B cell (primary cell): ENCODE measurements around the gene DENND1A. TPM values are rescaled to one million over a fixed set of nuclear protein-coding genes. Genes with fewer than 3 reads are reported as not detected.

Experiments used
- ATAC-seq: fragments of 200-7000 bp; cut with Tn5 transposase; one replicate; pipeline ENCODE4 v1.10.0; 2021; ENCODE audit warnings: low read depth, mild to moderate bottlenecking, moderate number of reproducible peaks, moderate library complexity
- CTCF ChIA-PET: fragments of 350-600 bp; sonication (Branson Sonifier 250); formaldehyde crosslinking; loops from one replicate; lab custom pipeline; 2021; ENCODE audit warnings: antibody characterized with exemption, inconsistent platforms; lab: Charles Lee
- POLR2A ChIA-PET: fragments of 350-600 bp; sonication (Branson Sonifier 250); formaldehyde crosslinking; loops from one replicate; lab custom pipeline; 2021; ENCODE audit warnings: antibody characterized with exemption; lab: Charles Lee
- DNase-seq: peaks from one replicate; pipeline ENCODE4 v3.0.0; 2013
- H2AFZ ChIP-seq: 2 replicates; pipeline ENCODE4 v1.6.1; 2012; ENCODE audit warnings: mild to moderate bottlenecking, low read depth, low read length; ENCODE audit not compliant: insufficient read depth, poor library complexity, severe bottlenecking
- H3K27ac ChIP-seq, 2 donors: 1 replicate in 1 of 2; 2 replicates in 1 of 2; pipeline ENCODE4 v1.5.1; 2012 to 2013; ENCODE audit warnings: low read length in 2 of 2, mild to moderate bottlenecking in 2 of 2, moderate library complexity in 1 of 2
- H3K27me3 ChIP-seq, 4 experiments: fragments of 200-600 bp in 1 of 4; sonication (generic) in 1 of 4; replicated peaks in 1 of 4; 1 replicate in 2 of 4; 2 replicates in 2 of 4; pipeline versions ENCODE4 v1.6.1 to v1.7.0; 2013 to 2016; ENCODE audit warnings: low read length in 3 of 4, mild to moderate bottlenecking in 2 of 4, mixed read lengths in 1 of 4, moderate library complexity in 1 of 4; ENCODE audit not compliant: insufficient read depth in 4 of 4, control insufficient read depth in 3 of 4; ENCODE audit errors: control extremely low read depth in 1 of 4
- H3K36me3 ChIP-seq, 2 experiments: replicated peaks in 1 of 2; 1 replicate in 1 of 2; 2 replicates in 1 of 2; pipeline versions ENCODE4 v1.6.1 to v1.7.1; 2013; ENCODE audit warnings: low read length in 1 of 2; ENCODE audit not compliant: insufficient read depth in 2 of 2, control insufficient read depth in 1 of 2; ENCODE audit errors: control extremely low read depth in 1 of 2, extremely low read depth in 1 of 2
- H3K4me1 ChIP-seq, 2 donors: fragments of 200-600 bp in 1 of 2; sonication (generic) in 1 of 2; 1 replicate in 1 of 2; 2 replicates in 1 of 2; pipeline versions ENCODE4 v1.5.1 to v1.6.1; 2013 to 2017; ENCODE audit warnings: low read length in 2 of 2; ENCODE audit not compliant: control insufficient read depth in 2 of 2, insufficient read depth in 2 of 2
- H3K4me2 ChIP-seq: replicated peaks from 2 replicates; pipeline ENCODE3; 2012; ENCODE audit warnings: mild to moderate bottlenecking, low read depth, low read length; ENCODE audit not compliant: poor library complexity, severe bottlenecking
- H3K4me3 ChIP-seq, 5 experiments: fragments of 200-600 bp in 1 of 5; sonication (generic) in 1 of 5; 1 replicate in 3 of 5; 2 replicates in 2 of 5; pipeline versions ENCODE4 v1.5.1 to v1.7.0; 2011 to 2016; ENCODE audit warnings: low read length in 4 of 5, mild to moderate bottlenecking in 4 of 5, low read depth in 2 of 5, control low read depth in 1 of 5, moderate library complexity in 1 of 5; ENCODE audit not compliant: insufficient read depth in 1 of 5; ENCODE audit errors: control extremely low read depth in 1 of 5, extremely low read depth in 1 of 5
- H3K79me2 ChIP-seq: fragments of 200-600 bp; sonication (generic); one replicate; pipeline ENCODE4 v1.6.0; 2016; ENCODE audit warnings: low read length; ENCODE audit not compliant: control insufficient read depth, insufficient read depth
- H3K9ac ChIP-seq: fragments of 200-600 bp; sonication (generic); 2 replicates; pipeline ENCODE4 v1.6.1; 2017; ENCODE audit warnings: mild to moderate bottlenecking, low read length, moderate library complexity
- H3K9me3 ChIP-seq, 3 donors: one replicate each; pipeline versions ENCODE4 v1.6.1 to v1.7.1; 2013; ENCODE audit warnings: low read length in 2 of 3; ENCODE audit not compliant: control insufficient read depth in 2 of 3, insufficient read depth in 1 of 3; ENCODE audit errors: control extremely low read depth in 1 of 3
- H4K20me1 ChIP-seq: 2 replicates; pipeline ENCODE4 v1.6.0; 2012; ENCODE audit warnings: mild to moderate bottlenecking, low read length; ENCODE audit not compliant: insufficient read depth, control insufficient read depth, poor library complexity, severe bottlenecking
- H3K27ac Mint-ChIP-seq: one replicate; pipeline ENCODE4 v1.8.0; 2021; ENCODE audit warnings: mixed read lengths
- H3K27me3 Mint-ChIP-seq: one replicate; pipeline ENCODE4 v1.8.0; 2021; ENCODE audit warnings: mixed read lengths
- H3K4me1 Mint-ChIP-seq: one replicate; pipeline ENCODE4 v1.8.0; 2021; ENCODE audit warnings: mixed read lengths
- H3K4me3 Mint-ChIP-seq: one replicate; pipeline ENCODE4 v1.8.0; 2021; ENCODE audit warnings: mixed read lengths
- H3K9me3 Mint-ChIP-seq: one replicate; pipeline ENCODE4 v1.8.0; 2022; ENCODE audit warnings: mixed read lengths; ENCODE audit not compliant: insufficient read depth
- CTCF ChIP-seq: fragments of 200-600 bp; IDR thresholded peaks from one replicate; pipeline ENCODE4 v1.8.0; 2022; ENCODE audit warnings: antibody characterized with exemption, mild to moderate bottlenecking
- EZH2 ChIP-seq: IDR thresholded peaks from 2 replicates; pipeline ENCODE4 v1.6.1; 2012; ENCODE audit warnings: borderline replicate concordance, low read depth, mild to moderate bottlenecking, moderate library complexity, low read length; ENCODE audit not compliant: insufficient read depth, poor library complexity, severe bottlenecking
- WGBS: methylation state at CpG from one replicate; pipeline ENCODE4 v1.1.5; 2013; ENCODE audit warnings: missing lambda C conversion rate; ENCODE audit not compliant: insufficient coverage; 5-methylcytosine and 5-hydroxymethylcytosine counted together
- intact Hi-C: fragments of 100-400 bp; cut with micrococcal nuclease; formaldehyde crosslinking; loops from one replicate; pipeline ENCODE4 v1.10.0; 2022
- polyA plus RNA-seq: library from polyadenylated mRNA; depleted of rRNA; stranded (reverse); fragments of >200 nt; gene quantifications from 2 replicates; pipeline ENCODE4 v1.2.3, GENCODE V29; 2012
- total RNA-seq, 2 donors: library from RNA; stranded (reverse); fragments of 120-200 nt in 1 of 2; gene quantifications; 1 replicate in 1 of 2; 2 replicates in 1 of 2; pipeline versions ENCODE4 v1.2.3 to v1.2.4, GENCODE V29; 2013 to 2022

DENND1A gene
- total and polyA plus RNA-seq, 2 donors (not counting 1 experiment from before 2014, with no cell fraction given) = 10.8 to 26.0 TPM

GRCh38 chr9:123955637-123956036, 25.7 kb upstream of the DENND1A start:
- Mint-ChIP-seq H3K27ac (no peak overlapping the region), H3K4me1 (no peaks in the 10 kb centered on the region), H3K4me3 (no peak overlapping the region), H3K9me3 (peaks cover 1% of the 10 kb centered on the region), H3K27me3 (peaks cover 30% of the 10 kb centered on the region)
- Histone ChIP-seq H3K4me2 (no peak overlapping the region), H4K20me1 (no peaks in the 10 kb centered on the region), H3K79me2 (no peaks in the 10 kb centered on the region), H3K4me1 (no peaks in the 10 kb centered on the region), H3K36me3 (no peaks in the 10 kb centered on the region), H2AFZ (no peak overlapping the region), H3K9ac (no peak overlapping the region), H3K27ac (no peak overlapping the region), H3K9me3 (peaks cover 0 to 3% (median 3%) of the 10 kb centered on the region in 3 donors), H3K4me3 (no peak overlapping the region), H3K27me3 (peaks cover 0 to 14% (median 2%) of the 10 kb centered on the region in 4 experiments)
- ATAC-seq = no peak
- intact Hi-C loops = no loop called here
- ChIA-PET CTCF (no interaction called here), POLR2A (no interaction called here)
- 100% methylated on average over 2 of the region's 6 CpGs for WGBS
- DNase-seq = no peak
- TF ChIP-seq CTCF = no peak
- no peak for TF ChIP-seq EZH2

- H2AFZ ChIP-seq = no peak overlapping the region
- WGBS = 82% methylated on average over 5 of the region's 9 CpGs
- H3K79me2 ChIP-seq = no peaks in the 10 kb centered on the region
- no peak overlapping the region for H3K4me2 ChIP-seq
- H3K9me3 ChIP-seq = peaks cover 0 to 3% (median 3%) of the 10 kb centered on the region in 3 donors
- H3K27ac ChIP-seq = no peak overlapping the region
- H3K36me3 ChIP-seq = no peaks in the 10 kb centered on the region
- intact Hi-C loops = no loop called here
- POLR2A ChIA-PET = no interaction called here
- Mint-ChIP-seq H3K27me3 (peaks cover 20% of the 10 kb centered on the region), H3K4me3 (no peak overlapping the region), H3K27ac (no peak overlapping the region), H3K9me3 (peaks cover 1% of the 10 kb centered on the region), H3K4me1 (no peaks in the 10 kb centered on the region)
- H4K20me1 ChIP-seq = no peaks in the 10 kb centered on the region
- no peaks in the 10 kb centered on the region for H3K4me1 ChIP-seq
- CTCF ChIA-PET = no interaction called here
- H3K4me3 ChIP-seq = no peak overlapping the region
- DNase-seq (no peak), ATAC-seq (no peak)
- H3K27me3 ChIP-seq = peaks cover 0 to 14% (median 2%) of the 10 kb centered on the region in 4 experiments
- TF ChIP-seq EZH2 (no peak), CTCF (no peak)
- no peak overlapping the region for H3K9ac ChIP-seq
Observed at GRCh38 chr9:123954518-123955280, 24.8 kb upstream of the DENND1A start.
